NT2/D1 (cell line): ENCODE data around the gene LRRC46.

Experiments used
- SUZ12 ChIP-seq: IDR thresholded peaks from 2 replicates; pipeline ENCODE4 v1.6.1; 2011; ENCODE audit not compliant: insufficient read length, insufficient read depth; ENCODE audit errors: extremely low read depth
- YY1 ChIP-seq: IDR thresholded peaks from 2 replicates; pipeline ENCODE4 v1.6.1; 2011; ENCODE audit not compliant: insufficient read length, insufficient read depth

DNA sequence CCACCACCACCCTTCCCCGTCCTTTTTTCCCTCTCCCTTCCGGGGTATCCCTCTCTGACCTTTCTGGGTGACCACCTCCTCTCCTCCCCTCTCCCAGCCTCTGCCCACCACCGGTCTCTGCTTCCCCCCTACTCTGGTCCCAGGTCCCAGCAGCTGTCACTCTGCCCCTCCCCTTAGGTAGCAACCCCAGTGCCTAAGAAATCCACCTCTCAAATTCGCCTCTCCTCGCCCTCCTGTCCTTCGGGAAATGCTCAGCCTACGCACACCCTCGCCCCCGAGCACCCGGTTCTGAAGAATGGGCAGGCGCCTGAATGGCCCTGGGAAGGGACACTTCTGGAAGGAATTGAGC is 20.3 kb downstream of the LRRC46 start:
- TF ChIP-seq YY1 = no peak
- TF ChIP-seq SUZ12 = no peak
